ENCODE measurements around the gene CTDNEP1.
A peak's percentile ranks its signal among the peaks of the same experiment; 100 is the strongest.

Gene CTDNEP1

GRCh38 chr17:7221278-7222092, 30.0 kb downstream of the CTDNEP1 start:
- DNase-seq (ENCODE audit: low spot score): no peak
- TF ChIP-seq CTCF (IDR thresholded peaks at IDR 0.05; ENCODE audit: borderline replicate concordance, control extremely low read depth, extremely low read depth, insufficient read depth, missing control alignments): no peak
- in situ Hi-C loops (cut with MboI; ENCODE audit: low sequenced_read_pairs, unreplicated experiment): no loop called here

- in situ Hi-C loops (cut with MboI; ENCODE audit: low sequenced_read_pairs, unreplicated experiment): no loop called here
Observed at GRCh38 chr17:7220593-7221277, 30.8 kb downstream of the CTDNEP1 start.

GRCh38 chr17:7219812-7220592, 31.5 kb downstream of the CTDNEP1 start, which contains the start of the genes ACADVL and DLG4:
ACADVL (plus strand) TSS chr17:7219938; CDS start chr17:7219985, 47 bp downstream.
DLG4 (minus strand) TSS chr17:7219836.
- DNase-seq (ENCODE audit: low spot score): peak; percentile 93
- TF ChIP-seq CTCF (IDR thresholded peaks at IDR 0.05; ENCODE audit: borderline replicate concordance, control extremely low read depth, extremely low read depth, insufficient read depth, missing control alignments): no peak
- in situ Hi-C loops (cut with MboI; ENCODE audit: low sequenced_read_pairs, unreplicated experiment): no loop called here

More at GRCh38 chr17:7220593-7221277, 30.8 kb downstream of the CTDNEP1 start:
- TF ChIP-seq CTCF (IDR thresholded peaks at IDR 0.05; ENCODE audit: borderline replicate concordance, control extremely low read depth, extremely low read depth, insufficient read depth, missing control alignments): peak; percentile 62
- peak; percentile 64 for DNase-seq (ENCODE audit: low spot score)

GRCh38 chr17:7219229-7219811, 32.2 kb downstream of the CTDNEP1 start:
- in situ Hi-C loops (cut with MboI; ENCODE audit: low sequenced_read_pairs, unreplicated experiment): no loop called here
- TF ChIP-seq CTCF (IDR thresholded peaks at IDR 0.05; ENCODE audit: borderline replicate concordance, control extremely low read depth, extremely low read depth, insufficient read depth, missing control alignments): no peak
- DNase-seq (ENCODE audit: low spot score): no peak

- TF ChIP-seq CTCF (IDR thresholded peaks at IDR 0.05; ENCODE audit: borderline replicate concordance, control extremely low read depth, extremely low read depth, insufficient read depth, missing control alignments): no peak
- in situ Hi-C loops (cut with MboI; ENCODE audit: low sequenced_read_pairs, unreplicated experiment): no loop called here
- DNase-seq (ENCODE audit: low spot score): no peak
Observed at GRCh38 chr17:7218758-7219157, 32.8 kb downstream of the CTDNEP1 start.

GRCh38 chr17:7218166-7218565, 33.4 kb downstream of the CTDNEP1 start:
- in situ Hi-C loops (cut with MboI; ENCODE audit: low sequenced_read_pairs, unreplicated experiment): no loop called here
- no peak for DNase-seq (ENCODE audit: low spot score)
- no peak for TF ChIP-seq CTCF (IDR thresholded peaks at IDR 0.05; ENCODE audit: borderline replicate concordance, control extremely low read depth, extremely low read depth, insufficient read depth, missing control alignments)
